SK-N-MC (cell line): ENCODE measurements around the gene TMEM69.

Experiments
- EZH2 ChIP-seq: fragments of 200-600 bp; sonication (generic); IDR thresholded peaks from one replicate; pipeline ENCODE4 v1.6.1; 2017; ENCODE audit warnings: antibody characterized with exemption
- POLR2AphosphoS5 ChIP-seq: IDR thresholded peaks from 2 replicates; pipeline ENCODE4 v1.6.1; 2012; ENCODE audit warnings: mild to moderate bottlenecking, low read depth, low read length, borderline replicate concordance

DNA sequence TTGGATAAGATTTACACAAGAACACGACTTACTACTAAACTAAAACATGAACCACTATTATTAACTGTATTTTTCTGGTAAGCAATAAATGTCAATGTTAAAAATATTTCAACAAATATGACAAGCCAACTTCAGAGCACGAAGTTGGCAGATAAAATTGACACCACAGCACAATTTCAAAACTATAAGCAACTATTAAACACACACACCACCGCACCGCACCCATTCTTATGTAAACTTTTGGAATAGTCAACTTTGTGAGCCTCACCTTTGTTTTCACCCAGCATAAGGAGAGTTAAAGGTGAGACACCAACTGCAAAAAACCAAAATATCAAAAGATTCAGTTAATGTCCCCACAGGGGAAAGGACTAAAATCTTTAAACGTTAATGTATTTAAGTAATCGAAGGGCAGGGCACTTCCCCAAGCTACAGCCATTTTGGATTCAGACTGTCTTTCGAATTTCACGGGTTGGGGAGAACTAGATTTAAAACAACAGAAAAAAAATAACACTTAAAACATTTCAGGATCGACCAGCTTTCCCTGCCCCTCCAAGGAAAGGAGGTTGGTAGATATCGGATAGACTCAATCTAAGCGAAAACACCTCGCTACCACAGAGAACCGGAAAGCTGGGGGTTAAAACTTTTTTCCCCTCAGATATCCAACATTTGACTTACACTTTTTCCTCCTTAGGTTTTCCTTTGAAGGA lies 2.5 kb upstream of the TMEM69 start:
- TF ChIP-seq EZH2 (no peak), POLR2AphosphoS5 (no peak)
